ENCODE results near the gene TFF3.

TFF3 gene

GRCh38 chr21:42290505-42290904 lies 24.7 kb downstream of the TFF3 start:
- TF ChIP-seq CTCF (IDR thresholded peaks at IDR 0.05; ENCODE audit: low read depth, low read length), result no peak
- H3K4me3 ChIP-seq (ENCODE audit: low read depth, low read length), result no peak overlapping the region

- TF ChIP-seq CTCF (IDR thresholded peaks at IDR 0.05; ENCODE audit: low read depth, low read length), result no peak
- H3K4me3 ChIP-seq (ENCODE audit: low read depth, low read length), result no peak overlapping the region
These were observed 25.3 kb downstream of the TFF3 start for GRCh38 chr21:42289926-42290325.

GRCh38 chr21:42288962-42289361 lies 26.2 kb downstream of the TFF3 start:
- no peak for TF ChIP-seq CTCF (IDR thresholded peaks at IDR 0.05; ENCODE audit: low read depth, low read length)
- no peak overlapping the region for H3K4me3 ChIP-seq (ENCODE audit: low read depth, low read length)

- no peak overlapping the region for H3K4me3 ChIP-seq (ENCODE audit: low read depth, low read length)
- no peak for TF ChIP-seq CTCF (IDR thresholded peaks at IDR 0.05; ENCODE audit: low read depth, low read length)
These were observed 27.8 kb downstream of the TFF3 start for GRCh38 chr21:42287193-42288083.

GRCh38 chr21:42286416-42286815 lies 28.8 kb downstream of the TFF3 start:
- TF ChIP-seq CTCF (IDR thresholded peaks at IDR 0.05; ENCODE audit: low read depth, low read length), result no peak
- H3K4me3 ChIP-seq (ENCODE audit: low read depth, low read length), result no peak overlapping the region

- H3K4me3 ChIP-seq (ENCODE audit: low read depth, low read length), result no peak overlapping the region
- TF ChIP-seq CTCF (IDR thresholded peaks at IDR 0.05; ENCODE audit: low read depth, low read length), result no peak
These were observed 29.5 kb downstream of the TFF3 start for GRCh38 chr21:42285569-42286245.

- H3K4me3 ChIP-seq (ENCODE audit: low read depth, low read length), result no peak overlapping the region
- TF ChIP-seq CTCF (IDR thresholded peaks at IDR 0.05; ENCODE audit: low read depth, low read length), result no peak
These were observed 32.5 kb downstream of the TFF3 start for GRCh38 chr21:42282715-42283114.
